ENCODE measurements around the gene PADI2.

DNA sequence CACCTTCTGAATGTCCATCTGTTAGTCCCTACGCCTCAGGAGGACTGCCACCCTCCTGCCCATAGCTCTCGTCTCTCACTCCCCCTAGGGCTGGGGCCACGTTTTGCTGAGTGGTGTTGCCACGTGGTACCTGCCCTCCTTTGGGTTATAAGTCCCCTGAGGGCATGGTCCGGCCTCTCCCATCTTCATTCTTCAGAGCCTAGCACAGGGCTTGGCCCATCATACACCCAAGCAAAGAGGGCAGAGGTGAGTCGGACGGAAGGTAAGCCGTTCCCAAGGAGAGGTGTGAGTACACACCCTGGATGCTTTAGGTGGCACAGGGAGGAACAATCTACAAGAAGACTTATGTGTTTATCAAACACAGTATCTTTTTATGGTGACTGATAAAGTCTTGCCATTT, 10.9 kb downstream of the PADI2 start:
- TF ChIP-seq CTCF (conservative IDR thresholded peaks at IDR 0.05), result no peak
- TF ChIP-seq EZH2 (IDR thresholded peaks at IDR 0.05; ENCODE audit: low read depth), result no peak

All from PC-9 (cell line).